H1 (cell line): ENCODE results near the gene ARHGEF16.

Experiments used
- ATF3 ChIP-seq: IDR thresholded peaks from 2 replicates; pipeline ENCODE4 v1.6.1; 2011; ENCODE audit warnings: low read depth, mild to moderate bottlenecking, low read length; ENCODE audit not compliant: insufficient read depth
- SIN3A ChIP-seq, 2 experiments: IDR thresholded peaks in 1 of 2; conservative IDR thresholded peaks in 1 of 2; 2 replicates each; pipeline ENCODE4 v1.6.1; 2011 to 2012; ENCODE audit warnings: low read length in 2 of 2, improper control_type of control experiment in 1 of 2, low read depth in 1 of 2, mild to moderate bottlenecking in 1 of 2
- SRF ChIP-seq: IDR thresholded peaks from 2 replicates; pipeline ENCODE4 v1.6.1; 2011; ENCODE audit warnings: mild to moderate bottlenecking, low read depth, low read length, moderate library complexity
- TEAD4 ChIP-seq: IDR thresholded peaks from 2 replicates; pipeline ENCODE4 v1.6.1; 2012; ENCODE audit warnings: low read depth, low read length, inconsistent platforms, mixed read lengths
- TF ChIP-seq, protein P1 (sequence below), 3 experiments: IDR thresholded peaks; 1 replicate in 2 of 3; 2 replicates in 1 of 3; pipeline versions ENCODE4 v1.5.1 to v1.6.1; 2011; ENCODE audit warnings: low read length in 3 of 3, mild to moderate bottlenecking in 3 of 3, inconsistent platforms in 2 of 3, low read depth in 1 of 3, moderate library complexity in 1 of 3; ENCODE audit not compliant: insufficient read depth in 1 of 3; ENCODE audit errors: control extremely low read depth in 1 of 3

- TF ChIP-seq SRF (no peak), SIN3A (conservative IDR thresholded peaks at IDR 0.05 in 1 of 2, IDR thresholded peaks at IDR 0.05 in 1 of 2; ENCODE audit: low read depth in 1 of 2, low read length in 2 of 2) (no peak), TEAD4 (no peak), ATF3 (no peak)
- TF ChIP-seq, protein P1, sequence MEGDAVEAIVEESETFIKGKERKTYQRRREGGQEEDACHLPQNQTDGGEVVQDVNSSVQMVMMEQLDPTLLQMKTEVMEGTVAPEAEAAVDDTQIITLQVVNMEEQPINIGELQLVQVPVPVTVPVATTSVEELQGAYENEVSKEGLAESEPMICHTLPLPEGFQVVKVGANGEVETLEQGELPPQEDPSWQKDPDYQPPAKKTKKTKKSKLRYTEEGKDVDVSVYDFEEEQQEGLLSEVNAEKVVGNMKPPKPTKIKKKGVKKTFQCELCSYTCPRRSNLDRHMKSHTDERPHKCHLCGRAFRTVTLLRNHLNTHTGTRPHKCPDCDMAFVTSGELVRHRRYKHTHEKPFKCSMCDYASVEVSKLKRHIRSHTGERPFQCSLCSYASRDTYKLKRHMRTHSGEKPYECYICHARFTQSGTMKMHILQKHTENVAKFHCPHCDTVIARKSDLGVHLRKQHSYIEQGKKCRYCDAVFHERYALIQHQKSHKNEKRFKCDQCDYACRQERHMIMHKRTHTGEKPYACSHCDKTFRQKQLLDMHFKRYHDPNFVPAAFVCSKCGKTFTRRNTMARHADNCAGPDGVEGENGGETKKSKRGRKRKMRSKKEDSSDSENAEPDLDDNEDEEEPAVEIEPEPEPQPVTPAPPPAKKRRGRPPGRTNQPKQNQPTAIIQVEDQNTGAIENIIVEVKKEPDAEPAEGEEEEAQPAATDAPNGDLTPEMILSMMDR (IDR thresholded peaks at IDR 0.05; ENCODE audit: control extremely low read depth in 1 of 3, insufficient read depth in 1 of 3, low read depth in 1 of 3, low read length in 3 of 3): no peak
Measured at GRCh38 chr1:3504151-3504821, 49.8 kb downstream of the ARHGEF16 start.
